Measurements from ENCODE around the gene STARD5. TPM values are rescaled to one million over a fixed set of nuclear protein-coding genes. Genes with fewer than 3 reads are reported as not detected.

Gene STARD5
- total RNA-seq, 1 experiment from 2014 or later, result 3.4 TPM

DNA sequence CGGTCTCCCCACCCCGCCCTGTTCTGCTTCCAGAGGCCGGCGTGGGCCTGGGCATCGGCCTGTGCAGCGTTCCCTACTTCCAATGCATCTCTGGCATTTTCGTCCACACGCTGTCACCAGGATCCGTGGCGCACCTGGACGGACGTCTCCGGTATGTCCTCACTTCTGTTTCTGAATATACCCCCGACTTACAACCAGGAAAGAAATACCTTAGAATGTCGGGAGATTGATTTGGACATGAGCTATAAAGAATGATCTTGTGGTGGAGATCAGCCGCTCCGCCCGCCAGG, 41.4 kb downstream of the STARD5 start:
- no peak overlapping the region for H3K27ac Mint-ChIP-seq (ENCODE audit: low read depth, unreplicated experiment)
- no peaks in the 10 kb centered on the region for H3K36me3 Mint-ChIP-seq (ENCODE audit: insufficient read depth, unreplicated experiment)
- peaks cover 26% of the 10 kb centered on the region for H3K4me1 Mint-ChIP-seq (ENCODE audit: insufficient read depth, unreplicated experiment)
- TF ChIP-seq CTCF (IDR thresholded peaks at IDR 0.05; ENCODE audit: unreplicated experiment), result no peak
- no peak overlapping the region for H3K4me3 Mint-ChIP-seq (ENCODE audit: unreplicated experiment)
- ChIA-PET POLR2A (no interaction called here), CTCF (interaction anchor here (6.6 to 16.3 kb wide), 2 partner anchors 17 to 118 kb away, joined by 36 to 318 read pairs; no protein-coding TSS in a partner anchor)
- H3K27me3 Mint-ChIP-seq (ENCODE audit: insufficient read depth, unreplicated experiment), result peaks cover 17% of the 10 kb centered on the region
- no peak for DNase-seq (ENCODE audit: unreplicated experiment)
- intact Hi-C loops (cut with micrococcal nuclease), result no loop called here
- no TSS peak for BruUV-seq (replicated peaks)
- no peaks in the 10 kb centered on the region for H3K9me3 Mint-ChIP-seq (ENCODE audit: unreplicated experiment)

GRCh38 chr15:81281766-81282605, 42.0 kb downstream of the STARD5 start:
- POLR2A ChIA-PET, result interaction anchor here (0.7 to 2.6 kb wide), 2 partner anchors 13 to 15 kb away, joined by 3 to 8 read pairs; no protein-coding TSS in a partner anchor
- no peak overlapping the region for H3K27ac Mint-ChIP-seq (ENCODE audit: low read depth, unreplicated experiment)
- intact Hi-C loops (cut with micrococcal nuclease), result no loop called here
- H3K27me3 Mint-ChIP-seq (ENCODE audit: insufficient read depth, unreplicated experiment), result peaks cover 14% of the 10 kb centered on the region
- H3K36me3 Mint-ChIP-seq (ENCODE audit: insufficient read depth, unreplicated experiment), result no peaks in the 10 kb centered on the region
- H3K9me3 Mint-ChIP-seq (ENCODE audit: unreplicated experiment), result peaks cover 3% of the 10 kb centered on the region
- no peak overlapping the region for H3K4me3 Mint-ChIP-seq (ENCODE audit: unreplicated experiment)
- no peak for DNase-seq (ENCODE audit: unreplicated experiment)
- CTCF ChIA-PET, result interaction anchor here (0.6 to 16.3 kb wide), 4 partner anchors 14 to 119 kb away, joined by 3 to 318 read pairs (median 24); no protein-coding TSS in a partner anchor
- BruUV-seq (replicated peaks), result no TSS peak
- no peak for TF ChIP-seq CTCF (IDR thresholded peaks at IDR 0.05; ENCODE audit: unreplicated experiment)
- H3K4me1 Mint-ChIP-seq (ENCODE audit: insufficient read depth, unreplicated experiment), result peaks cover 26% of the 10 kb centered on the region

DNA sequence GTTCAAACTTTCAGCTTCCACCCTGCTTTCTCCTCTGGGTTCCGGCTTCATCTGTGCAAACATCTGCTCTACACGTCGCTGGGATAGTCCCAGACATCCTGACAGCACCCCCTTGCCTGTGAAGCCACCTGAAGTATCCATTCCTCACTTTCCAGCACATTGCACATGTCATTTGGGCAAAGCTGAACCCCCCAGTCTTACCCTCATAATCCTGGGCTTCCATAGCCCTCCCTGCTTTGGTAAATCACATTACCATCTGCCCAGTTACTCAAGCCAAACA, 42.5 kb downstream of the STARD5 start:
- intact Hi-C loops (cut with micrococcal nuclease), result no loop called here
- DNase-seq (ENCODE audit: unreplicated experiment), result no peak
- H3K27me3 Mint-ChIP-seq (ENCODE audit: insufficient read depth, unreplicated experiment), result peaks cover 8% of the 10 kb centered on the region
- peaks cover 26% of the 10 kb centered on the region for H3K4me1 Mint-ChIP-seq (ENCODE audit: insufficient read depth, unreplicated experiment)
- POLR2A ChIA-PET, result interaction anchor here (0.6 to 2.6 kb wide), 5 partner anchors 14 to 679 kb away, joined by 3 to 8 read pairs (median 3); no protein-coding TSS in a partner anchor
- H3K27ac Mint-ChIP-seq (ENCODE audit: low read depth, unreplicated experiment), result no peak overlapping the region
- no peak for TF ChIP-seq CTCF (IDR thresholded peaks at IDR 0.05; ENCODE audit: unreplicated experiment)
- no TSS peak for BruUV-seq (replicated peaks)
- peaks cover 7% of the 10 kb centered on the region for H3K9me3 Mint-ChIP-seq (ENCODE audit: unreplicated experiment)
- H3K36me3 Mint-ChIP-seq (ENCODE audit: insufficient read depth, unreplicated experiment), result no peaks in the 10 kb centered on the region
- CTCF ChIA-PET, result interaction anchor here (0.6 to 16.3 kb wide), 5 partner anchors 13 to 120 kb away, joined by 3 to 318 read pairs (median 11); no protein-coding TSS in a partner anchor
- H3K4me3 Mint-ChIP-seq (ENCODE audit: unreplicated experiment), result no peak overlapping the region

GRCh38 chr15:81280696-81281455, 43.1 kb downstream of the STARD5 start:
- no peak for TF ChIP-seq CTCF (IDR thresholded peaks at IDR 0.05; ENCODE audit: unreplicated experiment)
- no peak overlapping the region for H3K27ac Mint-ChIP-seq (ENCODE audit: low read depth, unreplicated experiment)
- CTCF ChIA-PET, result interaction anchor here (1.3 to 16.3 kb wide), 7 partner anchors 13 to 174 kb away, joined by 4 to 318 read pairs (median 7); no protein-coding TSS in a partner anchor
- DNase-seq (ENCODE audit: unreplicated experiment), result peak; percentile 27
- H3K27me3 Mint-ChIP-seq (ENCODE audit: insufficient read depth, unreplicated experiment), result peaks cover 3% of the 10 kb centered on the region
- no peaks in the 10 kb centered on the region for H3K36me3 Mint-ChIP-seq (ENCODE audit: insufficient read depth, unreplicated experiment)
- POLR2A ChIA-PET, result interaction anchor here (0.5 to 2.6 kb wide), 7 partner anchors 16 to 1461 kb away, joined by 3 to 8 read pairs (median 3); no protein-coding TSS in a partner anchor
- H3K4me1 Mint-ChIP-seq (ENCODE audit: insufficient read depth, unreplicated experiment), result peaks cover 26% of the 10 kb centered on the region
- no TSS peak for BruUV-seq (replicated peaks)
- intact Hi-C loops (cut with micrococcal nuclease), result no loop called here
- H3K9me3 Mint-ChIP-seq (ENCODE audit: unreplicated experiment), result peaks cover 7% of the 10 kb centered on the region
- no peak overlapping the region for H3K4me3 Mint-ChIP-seq (ENCODE audit: unreplicated experiment)
